HG03469 (cell line): Measurements from ENCODE around the gene TRIM68.

ENCODE experiments used
- ATAC-seq: cut with Tn5 transposase; IDR thresholded peaks from one replicate; pipeline ENCODE4 v1.9.1; 2021; ENCODE audit warnings: mild to moderate bottlenecking, moderate library complexity, moderate number of reproducible peaks; ENCODE audit not compliant: unreplicated experiment

The TRIM68 gene

DNA sequence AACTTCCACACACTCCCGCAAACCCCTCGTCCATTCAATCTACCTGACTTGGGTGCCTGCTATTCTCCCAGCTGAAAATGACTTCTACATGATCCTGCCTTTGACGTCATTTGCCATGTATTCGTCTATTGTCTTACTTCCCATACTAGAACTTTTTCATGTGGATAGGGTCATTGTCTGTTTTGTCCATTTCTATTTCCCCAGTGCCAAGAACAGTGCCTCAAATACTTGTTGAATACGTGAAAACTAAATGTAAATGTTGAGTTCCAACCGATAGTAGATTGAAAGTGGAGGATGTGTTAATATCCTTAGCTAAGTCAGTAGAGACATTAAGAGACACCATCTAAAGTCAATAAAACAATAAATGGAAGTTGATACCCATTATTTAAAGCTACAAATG, 935 bp downstream of the TRIM68 start:
- no peak for ATAC-seq

DNA sequence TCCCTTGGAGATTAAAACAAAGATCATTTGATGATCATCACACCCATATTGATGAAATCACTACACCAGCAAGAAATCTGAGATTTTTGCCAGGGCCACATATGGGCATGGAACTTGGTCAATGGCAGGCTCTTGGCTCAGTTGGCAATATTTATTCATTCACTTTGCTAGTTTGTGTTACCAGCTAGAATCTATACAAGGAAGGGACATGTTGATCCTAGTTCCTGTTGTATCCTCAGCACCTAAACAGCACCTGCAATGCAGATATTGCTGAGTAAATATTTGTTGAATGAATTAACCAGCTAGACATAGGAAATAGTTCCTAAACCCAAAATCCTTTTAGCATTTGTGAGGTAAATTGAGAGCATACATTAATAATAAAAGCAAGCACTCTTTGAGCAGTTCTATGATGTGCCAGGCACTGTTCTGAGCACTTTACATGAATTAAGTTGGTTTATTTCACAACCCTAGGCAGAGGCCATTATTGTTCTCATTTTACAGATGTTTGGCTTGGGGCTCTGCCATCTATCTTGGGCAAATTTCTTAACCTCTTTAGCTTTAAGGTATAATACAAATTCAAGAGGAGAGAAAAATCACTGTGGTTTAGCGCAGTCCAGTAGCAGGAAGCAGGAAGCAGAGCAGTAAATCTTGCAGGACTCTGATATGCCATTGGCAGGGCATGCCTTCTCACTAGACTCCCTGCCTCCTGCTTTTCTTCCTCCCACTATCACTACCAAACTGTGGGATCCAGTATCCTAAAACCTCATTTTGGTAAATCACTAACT, 1.6 kb downstream of the TRIM68 start:
- no peak for ATAC-seq

DNA sequence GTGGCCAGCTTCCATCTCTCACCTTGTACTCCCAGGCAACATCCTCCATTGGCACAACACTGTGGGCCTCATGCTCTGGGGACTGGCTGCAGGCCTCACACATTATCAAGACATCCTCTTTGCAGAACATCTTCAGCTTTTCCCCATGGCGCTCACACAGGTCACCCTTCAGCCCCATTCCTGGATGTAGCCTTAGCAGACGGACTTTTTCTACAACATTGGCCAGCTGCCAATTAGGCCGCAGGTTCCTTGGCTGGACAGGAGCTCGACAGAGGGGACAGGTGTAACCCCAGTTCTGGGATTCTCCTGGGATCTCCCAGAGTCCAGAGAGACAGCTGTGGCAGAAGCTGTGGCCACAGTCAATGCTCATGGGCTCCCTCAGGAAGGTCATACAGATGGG, 3.0 kb downstream of the TRIM68 start:
- no peak for ATAC-seq

DNA sequence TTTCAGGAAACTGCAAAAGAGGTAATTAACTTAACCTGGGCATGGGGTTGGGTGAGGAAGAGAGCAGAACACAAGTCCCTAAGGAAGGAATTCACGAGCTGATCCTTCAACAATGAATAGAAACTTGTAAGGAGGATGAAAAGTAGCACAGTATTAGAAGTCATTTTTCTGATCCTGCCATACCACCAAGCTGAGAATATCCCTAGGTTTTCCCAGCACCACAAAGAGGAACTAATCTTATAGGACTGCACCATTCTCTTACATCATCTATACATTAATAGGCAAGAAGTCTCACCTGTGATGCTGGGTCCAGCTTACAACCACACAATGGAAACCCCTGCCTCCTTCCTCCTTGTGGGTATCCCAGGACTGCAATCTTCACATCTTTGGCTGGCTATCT, 14.3 kb downstream of the TRIM68 start, which contains the start of gene OR52I1:
OR52I1 (plus strand) TSS at position 301 of the 400 bp plus-strand sequence; CDS start at position 301, 0 bp downstream.
- ATAC-seq, result no peak

DNA sequence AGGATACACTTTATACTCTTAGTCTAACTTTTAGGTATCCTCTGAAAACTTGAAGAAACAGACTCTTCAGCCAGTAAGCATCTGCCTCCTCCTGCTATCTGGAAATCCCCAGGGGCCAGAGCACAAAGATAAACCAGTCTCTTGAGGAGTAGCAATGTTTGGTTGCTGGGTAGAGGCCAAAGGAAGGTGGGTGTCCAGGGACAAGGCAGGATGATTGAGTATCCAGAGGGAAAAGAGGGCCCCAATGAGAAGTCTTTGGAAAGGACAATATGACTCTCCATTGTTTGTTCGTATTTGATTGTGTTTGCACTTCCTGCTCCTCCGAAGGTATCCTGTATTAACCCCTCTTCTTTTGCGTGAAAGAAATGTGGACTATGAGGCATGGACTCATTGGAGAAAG, 19.0 kb downstream of the TRIM68 start:
- ATAC-seq, result no peak

DNA sequence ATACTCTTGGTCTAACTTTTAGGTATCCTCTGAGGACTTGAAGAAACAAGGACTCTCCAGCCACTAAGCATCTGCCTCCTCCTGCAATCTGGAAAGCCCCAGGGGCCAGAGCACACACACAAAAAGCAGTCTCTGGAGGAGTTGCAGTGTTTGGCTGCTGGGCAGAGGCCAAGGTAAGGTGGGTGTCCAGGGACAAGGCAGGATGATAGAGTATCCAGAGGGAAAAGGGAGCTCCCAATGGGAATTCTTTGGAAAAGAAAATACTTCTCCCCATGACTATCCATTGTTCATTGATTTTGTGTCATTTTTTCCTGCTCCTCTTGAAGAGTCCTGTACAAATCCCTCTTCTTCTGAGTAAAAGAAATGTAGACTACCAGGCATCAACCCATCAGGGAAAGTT, 26.6 kb downstream of the TRIM68 start, which contains the start of gene OR52I2:
OR52I2 (plus strand) TSS at position 301 of the 400 bp plus-strand sequence.
- ATAC-seq, result no peak

DNA sequence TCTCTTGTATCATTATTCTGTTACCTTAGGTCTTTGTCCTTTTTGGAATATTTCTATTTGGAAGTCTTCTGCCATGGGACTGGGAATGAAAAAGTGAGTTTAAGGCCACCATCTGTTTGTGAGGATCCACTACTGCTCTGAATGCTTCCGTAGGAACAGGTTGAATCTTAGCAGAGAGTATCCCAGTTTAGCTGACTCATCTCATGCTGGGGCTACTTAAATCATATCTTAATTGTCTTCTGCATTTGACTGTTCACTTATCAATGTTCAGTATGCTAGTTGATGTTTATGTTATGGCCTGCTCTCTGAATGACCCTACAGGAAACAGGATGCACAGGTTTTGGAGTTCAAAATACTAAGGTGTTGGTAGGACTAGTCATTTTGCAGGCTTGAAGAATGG, 27.9 kb downstream of the TRIM68 start:
- ATAC-seq, result no peak

DNA sequence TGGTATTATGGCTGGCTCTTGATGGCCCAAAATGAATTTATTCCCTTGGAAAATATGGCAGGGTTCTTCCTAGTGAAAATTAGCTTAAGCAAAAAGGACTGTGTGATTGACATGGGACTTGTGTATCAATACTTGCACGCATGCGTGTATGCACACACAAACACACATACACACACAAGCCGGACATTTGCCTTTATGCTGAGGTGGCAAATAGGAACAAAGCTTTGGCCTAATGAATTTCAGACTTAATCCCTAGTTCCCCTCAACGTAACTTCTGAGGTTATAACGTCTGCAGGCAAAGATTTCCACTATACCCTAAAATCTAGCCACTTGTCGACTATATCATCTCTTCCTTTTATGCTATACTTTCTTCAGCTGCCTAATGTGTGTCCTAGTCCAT, 29.4 kb downstream of the TRIM68 start:
- no peak for ATAC-seq

DNA sequence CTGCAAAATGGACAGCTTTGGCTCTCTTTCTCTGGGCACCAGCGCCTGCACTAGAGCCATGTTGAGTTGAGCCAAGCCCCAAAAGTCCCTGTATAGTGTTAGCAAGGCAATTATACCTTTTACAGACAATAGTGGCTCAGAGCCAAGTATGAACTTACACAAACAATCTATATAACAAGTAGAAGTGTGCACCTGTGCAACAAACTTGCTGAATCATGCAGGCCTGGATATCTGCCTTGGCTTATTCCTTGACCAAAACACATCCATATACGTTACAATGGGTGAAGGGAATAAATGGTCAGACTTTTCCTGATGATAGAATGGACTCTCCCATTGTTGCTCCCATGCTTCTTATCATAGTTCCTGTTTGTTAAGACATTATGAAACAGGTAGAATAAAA, 30.3 kb downstream of the TRIM68 start:
- no peak for ATAC-seq

DNA sequence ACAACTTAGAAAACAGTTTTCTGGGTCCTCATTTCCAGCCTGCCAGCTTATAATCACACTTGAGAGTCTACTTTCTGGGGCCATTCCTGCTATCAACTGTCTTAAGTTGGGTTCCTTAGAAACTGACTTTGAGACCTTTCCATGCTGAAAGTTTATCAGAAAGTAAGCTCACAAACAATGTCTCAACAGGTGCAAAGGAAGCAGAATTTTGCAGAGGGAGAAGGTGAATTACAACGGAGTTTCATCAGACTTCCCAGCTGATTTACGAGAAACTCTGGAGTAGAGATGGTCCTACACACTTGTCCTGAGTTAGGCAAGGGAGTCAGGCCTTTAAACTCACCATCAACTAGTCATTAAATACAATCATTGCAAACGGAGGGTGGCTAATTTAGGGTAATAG, 31.2 kb downstream of the TRIM68 start:
- ATAC-seq, result no peak

DNA sequence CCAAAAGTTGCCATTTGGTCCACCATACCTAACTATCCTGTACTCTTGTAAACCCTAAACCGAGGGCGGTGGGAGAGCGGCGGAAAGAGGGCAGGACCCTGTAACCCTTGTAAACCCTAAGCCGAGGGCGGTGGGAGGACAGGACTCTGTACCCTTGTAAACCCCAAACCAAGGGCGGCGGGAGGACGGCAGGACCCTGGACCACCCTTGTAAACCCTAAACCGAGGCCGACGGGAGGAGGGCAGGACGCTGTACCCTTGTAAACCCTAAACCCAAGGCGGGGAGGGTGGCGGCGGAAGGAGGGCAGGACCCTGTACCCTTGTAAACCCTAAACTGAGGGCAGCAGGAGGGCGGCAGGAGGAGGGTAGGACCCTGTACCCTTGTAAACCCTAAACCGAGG, 39.0 kb downstream of the TRIM68 start:
- no peak for ATAC-seq

DNA sequence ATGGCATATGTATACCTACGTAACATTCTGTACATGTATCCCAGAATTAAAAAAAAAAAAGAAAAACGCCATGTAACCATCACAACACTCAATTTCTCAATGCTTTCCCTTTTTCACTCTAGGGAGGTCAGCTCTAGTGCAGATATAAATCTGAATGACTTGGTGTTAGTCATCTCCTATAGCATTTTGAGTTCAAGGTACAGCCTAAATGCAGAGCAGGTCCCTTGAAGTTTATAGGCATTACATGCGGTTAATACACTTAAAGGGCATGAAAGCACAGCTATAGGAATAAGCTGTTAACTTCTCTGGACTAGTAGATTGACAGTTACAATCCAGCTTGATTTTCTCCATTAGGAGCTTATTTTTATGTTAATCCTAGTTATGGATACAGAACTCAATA, 42.7 kb downstream of the TRIM68 start:
- ATAC-seq, result no peak

DNA sequence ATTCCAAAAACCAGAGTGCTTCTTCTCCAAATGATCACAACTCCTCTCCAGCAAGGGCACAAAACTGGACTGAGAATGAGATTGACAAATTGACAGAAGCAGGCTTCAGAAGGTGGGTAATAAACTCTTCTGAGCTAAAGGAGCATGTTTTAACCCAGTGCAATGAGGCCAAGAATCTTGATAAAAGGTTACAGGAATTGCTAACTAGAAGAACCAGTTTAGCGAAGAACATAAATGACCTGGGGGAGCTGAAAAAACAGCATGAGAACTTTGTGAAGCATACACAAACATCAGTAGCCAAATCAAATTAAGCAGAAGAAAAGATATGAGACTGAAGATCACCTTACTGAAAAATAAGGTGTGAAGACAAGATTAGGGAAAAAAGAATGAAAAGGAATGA, 47.6 kb downstream of the TRIM68 start:
- ATAC-seq, result no peak

DNA sequence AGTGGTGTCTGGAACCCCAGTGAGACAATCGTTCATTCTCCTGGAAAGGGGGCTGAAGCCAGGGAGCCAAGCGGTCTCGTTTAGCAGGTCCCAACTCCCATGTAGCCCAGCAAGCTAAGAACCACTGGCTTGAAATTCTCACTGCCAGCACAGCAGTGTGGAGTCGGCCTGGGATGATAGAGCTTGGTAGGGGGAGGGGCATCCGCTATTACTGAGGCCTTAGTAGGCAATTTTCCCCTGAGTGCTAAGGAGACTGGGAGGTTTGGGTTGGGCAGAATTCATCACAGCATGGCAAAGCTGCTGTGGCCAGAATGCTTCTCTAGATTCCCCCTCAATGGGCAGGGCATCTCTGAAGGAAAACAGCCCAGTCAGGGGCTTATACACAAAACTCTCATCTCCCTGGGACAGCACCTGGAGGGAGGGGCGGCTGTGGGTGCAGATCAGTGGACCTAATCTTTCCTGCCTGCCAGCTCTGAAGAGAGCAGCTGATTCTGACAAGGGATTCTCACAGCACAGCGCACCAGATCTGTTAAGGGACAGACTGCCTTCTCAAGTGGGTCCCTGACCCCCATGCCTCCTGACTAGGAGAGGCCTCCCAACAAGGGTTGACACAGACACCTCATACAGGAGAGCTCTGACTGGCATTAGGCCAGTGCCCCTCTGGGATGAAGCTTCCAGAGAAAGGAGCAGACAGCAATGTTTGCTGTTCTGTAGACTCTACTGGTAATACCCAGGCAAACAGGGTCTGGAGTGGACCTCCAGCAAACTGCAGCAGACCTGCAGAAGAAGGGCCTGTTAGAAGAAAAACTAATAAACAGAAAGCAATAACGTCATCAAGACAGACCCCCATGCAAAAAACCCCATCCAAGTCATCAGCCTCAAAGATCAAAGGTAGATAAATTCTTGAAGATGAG, 48.2 kb downstream of the TRIM68 start:
- no peak for ATAC-seq

DNA sequence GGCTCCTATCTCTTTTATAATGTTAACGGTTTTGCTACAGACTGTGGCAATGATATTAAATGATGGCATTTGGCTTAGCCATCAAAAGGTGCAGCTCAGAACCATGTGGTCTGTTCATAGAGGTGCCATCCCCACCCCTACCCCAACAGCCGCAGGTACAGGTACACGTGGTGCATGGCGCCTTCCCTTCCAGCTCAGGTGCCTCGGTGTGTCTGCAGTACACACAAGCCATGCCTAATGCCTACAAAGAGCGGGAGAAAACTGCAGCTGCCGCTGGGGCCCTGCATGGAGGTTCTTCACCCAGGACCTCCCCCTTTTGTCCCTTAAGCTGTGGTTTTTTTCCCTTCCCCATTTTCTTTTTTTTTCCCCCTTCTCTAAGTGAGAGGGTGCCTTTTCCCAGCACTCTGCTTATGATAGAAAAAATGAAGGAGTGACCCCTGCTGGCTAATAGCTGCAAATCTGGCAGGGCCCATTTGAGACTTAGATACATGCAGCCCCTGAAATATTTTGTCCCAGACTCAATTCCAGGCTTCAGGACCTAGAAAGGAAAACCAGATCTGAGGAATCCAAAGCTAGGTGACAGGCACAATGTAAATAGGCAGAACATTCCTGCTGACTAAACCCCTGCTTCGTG, 56.6 kb downstream of the TRIM68 start:
- no peak for ATAC-seq
